Prostate gland (tissue), 2 donors: ENCODE measurements around the gene EPHB2. TPM values are rescaled to one million over a fixed set of nuclear protein-coding genes. Genes with fewer than 3 reads are reported as not detected.

Experiments
- DNase-seq: peaks from one replicate; pipeline ENCODE4 v3.0.0-alpha.2; 2019; ENCODE audit warnings: low spot score
- H3K27ac ChIP-seq, 2 donors: fragments of 200-600 bp; sonication (generic); 2 replicates each; pipeline ENCODE4 v1.5.1; 2017 to 2019
- H3K27me3 ChIP-seq: fragments of 200-600 bp; sonication (generic); replicated peaks from 2 replicates; pipeline ENCODE4 v1.5.1; 2019; ENCODE audit not compliant: insufficient read depth
- H3K36me3 ChIP-seq, 2 donors: fragments of 200-600 bp; sonication (generic); 1 replicate in 1 of 2; 2 replicates in 1 of 2; pipeline versions ENCODE4 v1.5.1 to v1.8.1; 2017 to 2019
- H3K4me1 ChIP-seq: fragments of 200-600 bp; sonication (generic); replicated peaks from 2 replicates; pipeline ENCODE4 v1.5.1; 2019
- H3K4me3 ChIP-seq, 2 donors: fragments of 200-600 bp; sonication (generic); 2 replicates each; pipeline ENCODE4 v1.5.1; 2017 to 2019
- H3K9me3 ChIP-seq: fragments of 200-600 bp; sonication (generic); 2 replicates; pipeline ENCODE4 v1.5.1; 2017
- POLR2A ChIP-seq: fragments of 450-650 bp; IDR thresholded peaks from one replicate; pipeline ENCODE4 v1.6.1; 2016; ENCODE audit warnings: antibody characterized with exemption, mild to moderate bottlenecking
- POLR2AphosphoS5 ChIP-seq: sonication (generic); formaldehyde crosslinking; IDR thresholded peaks from one replicate; pipeline ENCODE4 v1.6.1; 2017; ENCODE audit warnings: antibody characterized with exemption
- WGBS: methylation state at CpG from one replicate; pipeline ENCODE4 v1.1.5; 2018; 5-methylcytosine and 5-hydroxymethylcytosine counted together
- intact Hi-C: fragments of 100-400 bp; cut with DNase I; formaldehyde crosslinking; loops from one replicate; pipeline ENCODE4 v1.14.2; 2022
- microRNA-seq: library from miRNA; unstranded; fragments of <30 nt; microRNA quantifications from one replicate; pipeline ENCODE4, GENCODE V29; 2016
- small RNA-seq, 2 donors: library from RNA; depleted of rRNA; stranded (forward); fragments of <200 nt; gene quantifications; one replicate each; pipeline ENCODE3, GENCODE V24; 2016
- total RNA-seq, 2 donors: library from RNA; depleted of rRNA; stranded (reverse); fragments of >200 nt; gene quantifications; one replicate each; pipeline ENCODE4 v1.1.0, GENCODE V29; 2016
- TF ChIP-seq, protein P1 (sequence below), 4 experiments: fragments of 200-600 bp in 2 of 4; fragments of 450-650 bp in 2 of 4; sonication (generic) in 2 of 4; IDR thresholded peaks; 1 replicate in 3 of 4; 2 replicates in 1 of 4; pipeline ENCODE4 v1.5.1; 2016 to 2019; ENCODE audit warnings: antibody characterized with exemption in 4 of 4, mild to moderate bottlenecking in 2 of 4, moderate library complexity in 2 of 4

The EPHB2 gene
- total RNA-seq, 2 donors from 2014 or later: 6.4 to 7.4 TPM

DNA sequence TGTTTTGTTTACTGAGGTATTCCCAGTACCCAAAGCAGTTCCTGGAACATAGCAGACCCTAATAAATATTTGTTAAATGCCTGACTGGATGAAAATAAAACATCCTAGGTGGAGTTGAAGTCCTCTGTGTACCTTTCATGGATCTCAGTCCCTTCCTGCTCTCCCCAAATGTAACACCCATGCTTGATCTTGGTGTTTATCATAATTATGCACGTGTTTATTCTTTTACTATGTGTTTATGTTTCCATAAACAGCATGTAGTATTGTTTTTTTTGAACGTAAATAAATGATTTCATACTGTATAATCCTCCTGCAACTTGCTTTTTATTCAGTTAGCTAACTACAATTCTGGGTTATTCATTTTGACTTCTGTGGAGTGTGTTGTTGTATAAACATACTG lies 257.2 kb downstream of the EPHB2 start:
- Histone ChIP-seq H3K27ac (no peak overlapping the region), H3K27me3 (no peaks in the 10 kb centered on the region), H3K9me3 (no peaks in the 10 kb centered on the region), H3K36me3 (no peaks in the 10 kb centered on the region), H3K4me3 (no peak overlapping the region), H3K4me1 (no peaks in the 10 kb centered on the region)
- intact Hi-C loops: no loop called here
- TF ChIP-seq POLR2A (no peak), POLR2AphosphoS5 (no peak)
- TF ChIP-seq, protein P1, sequence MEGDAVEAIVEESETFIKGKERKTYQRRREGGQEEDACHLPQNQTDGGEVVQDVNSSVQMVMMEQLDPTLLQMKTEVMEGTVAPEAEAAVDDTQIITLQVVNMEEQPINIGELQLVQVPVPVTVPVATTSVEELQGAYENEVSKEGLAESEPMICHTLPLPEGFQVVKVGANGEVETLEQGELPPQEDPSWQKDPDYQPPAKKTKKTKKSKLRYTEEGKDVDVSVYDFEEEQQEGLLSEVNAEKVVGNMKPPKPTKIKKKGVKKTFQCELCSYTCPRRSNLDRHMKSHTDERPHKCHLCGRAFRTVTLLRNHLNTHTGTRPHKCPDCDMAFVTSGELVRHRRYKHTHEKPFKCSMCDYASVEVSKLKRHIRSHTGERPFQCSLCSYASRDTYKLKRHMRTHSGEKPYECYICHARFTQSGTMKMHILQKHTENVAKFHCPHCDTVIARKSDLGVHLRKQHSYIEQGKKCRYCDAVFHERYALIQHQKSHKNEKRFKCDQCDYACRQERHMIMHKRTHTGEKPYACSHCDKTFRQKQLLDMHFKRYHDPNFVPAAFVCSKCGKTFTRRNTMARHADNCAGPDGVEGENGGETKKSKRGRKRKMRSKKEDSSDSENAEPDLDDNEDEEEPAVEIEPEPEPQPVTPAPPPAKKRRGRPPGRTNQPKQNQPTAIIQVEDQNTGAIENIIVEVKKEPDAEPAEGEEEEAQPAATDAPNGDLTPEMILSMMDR (IDR thresholded peaks at IDR 0.05): no peak
- DNase-seq: no peak
- WGBS: 73% methylated on average over 2 of the region's 2 CpGs

DNA sequence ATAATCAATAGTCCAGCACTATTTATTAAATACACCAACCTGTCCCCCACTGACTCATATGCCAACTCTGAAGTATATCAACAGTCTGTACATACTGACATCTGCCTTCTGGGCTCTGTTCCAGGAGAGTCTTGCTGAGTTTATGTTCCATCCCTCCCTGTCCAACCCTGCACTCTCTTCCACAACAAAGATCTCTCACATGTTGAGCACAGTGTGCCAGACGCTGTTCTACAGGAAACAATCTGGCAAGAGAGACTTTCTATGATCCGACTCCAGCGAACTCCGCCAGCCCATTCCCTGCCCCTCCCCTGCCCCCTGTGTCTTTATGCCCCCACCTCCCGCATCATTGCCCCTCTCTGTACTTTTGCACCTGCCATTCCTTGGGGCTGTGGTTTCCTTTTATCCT lies 258.7 kb downstream of the EPHB2 start:
- intact Hi-C loops: no loop called here
- 2% methylated on average over 5 of the region's 5 CpGs for WGBS

DNA sequence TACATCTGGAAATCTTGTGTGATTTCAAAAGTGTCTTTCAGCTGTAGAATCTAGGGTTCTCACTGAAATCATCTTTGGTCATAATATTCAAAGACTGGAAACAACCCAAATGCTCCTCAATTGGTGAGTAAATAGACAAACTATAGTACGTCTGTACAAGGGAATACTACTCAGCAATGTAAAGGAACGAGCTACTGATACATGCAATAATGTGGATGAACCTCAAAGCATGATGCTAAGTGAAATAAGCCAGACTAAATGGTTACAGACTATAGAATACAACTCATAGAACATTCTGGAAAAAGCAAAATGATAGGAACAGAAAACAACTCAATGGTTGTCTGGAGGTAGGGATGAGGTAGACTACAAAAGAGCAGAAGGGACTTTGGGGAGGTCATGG lies 259.5 kb downstream of the EPHB2 start:
- no peaks in the 10 kb centered on the region for H3K36me3 ChIP-seq
- H3K9me3 ChIP-seq: no peaks in the 10 kb centered on the region
- no peak overlapping the region for H3K4me3 ChIP-seq
- no peaks in the 10 kb centered on the region for H3K27me3 ChIP-seq
- WGBS: 70% methylated on average over 2 of the region's 2 CpGs
- DNase-seq: no peak
- H3K4me1 ChIP-seq: no peaks in the 10 kb centered on the region
- intact Hi-C loops: loop anchor here (10.0 kb wide), 1 partner anchor 215 kb away; no protein-coding TSS in a partner anchor
- TF ChIP-seq POLR2AphosphoS5: no peak
- H3K27ac ChIP-seq: no peak overlapping the region

More for the DNA sequence above, 258.7 kb downstream of the EPHB2 start:
- peak; percentile 67 for DNase-seq
- Histone ChIP-seq H3K27me3 (no peaks in the 10 kb centered on the region), H3K9me3 (no peaks in the 10 kb centered on the region), H3K4me3 (no peak overlapping the region), H3K27ac (no peak overlapping the region), H3K36me3 (no peaks in the 10 kb centered on the region), H3K4me1 (no peaks in the 10 kb centered on the region)
- peak; percentile 65 for TF ChIP-seq POLR2AphosphoS5
- TF ChIP-seq, protein P1 (IDR thresholded peaks at IDR 0.05): no peak

Small RNA genes within 50 kb of the gene (microRNA-seq; reads per million reads assigned to microRNA genes)
- not detected for gene MIR4253
- gene MIR4684: not detected

Small RNA genes within 50 kb of the gene (small RNA-seq; reads per million reads assigned to genes)
- gene MIR4253 (0 reads per million in 2 donors), gene MIR4684 (0 reads per million in 2 donors)

Other genes starting within 250 kb of the EPHB2 start
- gene EPHA8, start 147.3 kb upstream of the EPHB2 start, total RNA-seq: 1 to 10 TPM in 1 of 2 donors, under 1 TPM in 1; 0.05 to 4.1 TPM
- 10 to 100 TPM; 47.6 to 83.7 TPM for gene C1QA, start 74.2 kb upstream of the EPHB2 start, total RNA-seq
- gene C1QC, start 67.2 kb upstream of the EPHB2 start, total RNA-seq: 10 to 100 TPM; 54.8 to 76.9 TPM
- gene C1QB, start 57.6 kb upstream of the EPHB2 start, total RNA-seq: 100 to 1,000 TPM; 106 to 151 TPM